Hypothalamus (tissue), 51 donors: ENCODE data around the gene ANKRD44.

Experiments used
- DNase-seq, 51 donors: peaks; one replicate each; lab custom pipeline; 2025; lab: John Stamatoyannopoulos, UW

Gene ANKRD44

GRCh38 chr2:197322724-197323720 lies 12.4 kb upstream of the ANKRD44 start:
- no peak for DNase-seq

- DNase-seq: no peak
Measured at GRCh38 chr2:197322143-197322542, 11.6 kb upstream of the ANKRD44 start.

GRCh38 chr2:197315371-197315770 lies 4.8 kb upstream of the ANKRD44 start:
- DNase-seq: no peak

DNA sequence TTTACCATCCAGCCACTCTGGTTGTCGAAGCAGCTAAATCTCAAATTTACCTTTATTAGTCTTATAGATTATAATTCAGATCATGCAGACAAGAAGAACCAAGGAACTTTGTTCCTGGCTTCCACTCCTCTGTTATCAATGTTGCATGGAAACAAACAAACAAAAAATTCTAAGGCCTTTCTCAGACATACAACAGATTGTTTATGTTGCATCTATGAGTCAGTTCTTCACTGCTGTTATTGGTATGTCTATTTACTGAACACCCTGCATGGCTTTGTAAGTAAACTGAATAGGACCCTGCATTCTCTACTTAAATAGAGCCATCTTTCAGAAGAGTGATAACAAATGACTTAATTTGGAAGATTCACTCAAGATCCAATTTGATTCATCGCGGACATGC lies 1.6 kb upstream of the ANKRD44 start:
- DNase-seq: no peak

DNA sequence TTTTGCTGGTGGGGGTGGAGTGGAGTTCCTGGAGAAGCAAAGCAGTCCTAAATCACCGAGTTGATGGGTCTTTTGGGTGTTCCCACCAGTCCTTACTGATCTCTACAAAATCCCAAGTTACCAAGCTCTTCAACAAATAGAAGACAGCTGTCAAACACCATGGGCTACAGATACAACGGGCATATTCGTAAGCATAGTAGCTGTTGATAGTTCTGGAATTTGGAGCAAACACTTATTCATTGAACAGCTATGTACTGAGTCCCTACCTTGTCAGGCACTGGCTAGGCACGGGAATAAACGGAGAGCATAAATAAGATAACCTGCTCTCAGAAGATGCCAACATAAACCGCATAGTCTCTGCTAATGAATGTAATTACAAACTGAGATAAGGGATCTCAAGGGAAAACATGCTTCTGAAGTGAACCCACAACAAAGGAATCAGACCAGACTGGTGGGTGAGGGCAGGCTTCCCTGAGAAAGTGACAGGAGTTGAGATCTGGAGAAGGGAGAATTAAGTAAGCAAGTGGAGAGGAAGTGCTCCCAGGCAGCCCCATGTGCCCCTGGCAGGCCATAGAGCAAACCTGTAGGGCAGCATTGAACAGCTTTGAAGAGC lies 947 bp upstream of the ANKRD44 start:
- DNase-seq: peak in 2 of 51 donors; percentile 3 to 37

DNA sequence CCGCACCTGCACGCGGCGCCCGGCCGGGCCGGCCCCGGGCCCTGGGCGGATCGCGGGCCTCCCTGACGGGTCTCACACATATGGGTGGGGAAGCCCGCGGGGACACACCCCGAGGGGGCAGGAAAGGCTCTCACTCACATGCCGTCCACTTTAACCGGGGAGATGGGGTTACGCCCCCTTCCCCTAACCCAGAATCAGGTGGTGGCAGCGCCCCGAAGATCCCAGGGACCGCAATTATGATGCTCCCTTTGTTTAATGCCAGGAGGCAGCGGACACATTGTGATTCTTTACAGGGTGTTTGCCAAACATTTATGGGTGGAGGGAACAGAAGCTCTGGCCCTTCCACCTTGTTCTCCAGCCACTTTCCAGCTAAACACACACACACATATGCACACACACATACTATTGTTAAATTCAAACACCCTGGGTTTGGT lies 424 bp upstream of the ANKRD44 start:
- peak in 3 of 51 donors; percentile 30 to 54 (median 48) for DNase-seq

GRCh38 chr2:197309691-197310231 lies 819 bp downstream of the ANKRD44 start:
- DNase-seq: peak in 27 of 51 donors; percentile 5 to 76 (median 35)

DNA sequence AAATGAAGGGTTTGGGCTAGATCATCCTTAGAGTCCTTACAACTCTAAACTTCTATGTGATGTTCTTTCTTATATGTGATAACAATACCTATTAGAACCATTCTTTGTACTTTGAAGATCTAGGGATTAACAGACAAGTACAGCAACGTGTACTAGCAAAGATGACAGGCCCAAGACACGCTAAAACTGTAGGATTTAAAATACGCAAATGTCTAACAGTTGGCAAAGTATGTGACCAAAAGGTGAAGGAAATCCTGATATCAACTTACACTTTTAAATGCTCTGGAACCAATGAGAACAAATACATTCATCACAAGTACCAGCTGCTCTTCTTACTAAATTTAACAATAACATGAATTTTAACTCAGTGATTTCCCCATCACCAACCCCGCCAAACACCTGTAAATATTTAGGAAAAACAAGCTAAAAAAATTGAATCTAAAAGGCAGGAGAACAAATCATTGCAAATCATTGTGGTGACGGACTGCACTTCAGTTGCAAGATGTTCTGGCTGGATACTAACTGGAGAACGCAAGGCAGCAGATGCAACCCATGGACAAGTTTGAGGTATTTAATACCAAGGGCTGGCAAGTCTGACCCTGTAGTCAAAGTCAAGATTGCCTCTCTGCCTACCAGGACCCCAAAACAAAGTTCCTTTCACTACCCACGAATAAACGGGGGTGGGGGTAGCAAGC lies 1.4 kb downstream of the ANKRD44 start:
- DNase-seq: peak in 2 of 51 donors; percentile 42 to 76

DNA sequence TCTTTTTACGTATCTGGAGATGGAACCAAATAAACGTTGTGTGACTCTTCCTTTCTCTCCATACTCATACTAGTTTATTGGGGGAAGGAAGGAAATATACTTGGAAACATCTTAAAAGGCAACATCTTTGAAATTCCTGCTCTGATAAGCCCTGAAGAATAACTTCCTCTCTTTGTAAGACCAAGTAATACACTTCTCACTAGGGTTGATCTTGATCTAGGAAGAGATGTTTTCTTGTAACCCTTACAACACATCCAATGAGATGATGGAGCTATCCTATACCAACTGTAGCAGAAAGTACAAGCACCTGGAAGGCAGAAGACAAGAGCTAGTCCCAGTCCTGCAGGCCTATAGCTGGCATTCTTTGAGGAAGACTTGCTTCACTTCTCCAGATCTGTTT lies 2.0 kb downstream of the ANKRD44 start:
- peak in 1 of 51 donors; percentile 30 for DNase-seq

DNA sequence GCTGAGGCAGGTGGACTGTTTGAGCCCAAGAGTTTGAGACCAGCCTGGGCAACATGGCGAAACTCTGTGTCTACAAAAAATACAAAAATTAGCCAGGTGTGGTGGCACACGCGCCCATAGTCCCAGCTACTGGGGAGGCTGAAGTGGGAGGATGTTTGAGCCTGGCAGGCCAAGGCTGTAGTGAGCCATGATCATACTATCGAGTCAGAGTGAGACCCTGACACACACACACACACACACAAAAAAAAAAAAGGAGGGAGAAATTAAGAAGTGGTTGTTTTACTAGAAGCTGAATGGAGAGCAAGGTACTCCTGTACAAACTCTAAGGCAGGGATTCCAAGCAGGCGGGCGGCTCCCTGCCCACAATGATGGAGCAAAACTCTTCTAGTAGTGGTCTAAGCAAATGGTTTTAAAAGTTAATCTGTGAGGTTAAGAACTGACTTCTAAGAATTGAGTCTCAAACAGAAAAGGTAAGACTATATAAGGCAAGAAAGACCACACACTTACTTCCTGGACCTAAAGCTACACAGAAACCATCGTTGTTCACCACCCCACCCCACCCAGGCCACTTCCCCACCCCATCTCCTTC lies 2.6 kb downstream of the ANKRD44 start:
- peak in 3 of 51 donors; percentile 13 to 41 (median 30) for DNase-seq

DNA sequence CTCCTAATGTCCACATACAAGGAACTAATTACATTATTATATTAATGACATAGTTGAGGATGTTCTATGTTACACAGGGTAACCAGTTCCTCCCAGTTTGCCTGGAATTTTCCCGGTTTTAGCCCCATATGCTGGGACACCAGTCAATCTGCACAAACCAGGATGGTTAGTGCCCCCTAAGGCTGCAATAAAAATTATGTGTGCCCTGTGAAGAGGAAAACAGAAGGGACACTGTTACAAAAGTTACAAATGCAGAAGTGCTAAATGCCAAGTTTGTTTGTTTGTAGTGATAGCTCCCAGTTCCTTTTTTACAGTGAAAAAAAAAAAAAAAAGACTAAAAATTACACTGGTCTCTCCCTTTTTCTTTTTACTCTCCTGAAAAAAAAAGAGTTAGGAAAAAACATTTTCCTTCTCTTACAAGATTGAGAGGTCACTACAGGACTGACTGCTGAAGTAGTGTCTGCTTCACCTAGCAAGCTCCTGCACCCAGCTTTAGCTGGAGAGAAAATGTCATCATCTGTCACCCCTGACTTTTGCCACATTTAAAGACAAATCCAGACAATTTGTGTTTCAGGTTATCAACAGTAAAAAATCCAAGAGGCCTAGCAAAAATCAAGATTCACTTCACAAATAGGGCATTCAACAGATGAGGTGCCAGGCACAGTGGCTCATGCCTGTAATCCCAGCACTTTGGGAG lies 3.2 kb downstream of the ANKRD44 start:
- peak in 3 of 51 donors; percentile 3 to 33 (median 12) for DNase-seq

DNA sequence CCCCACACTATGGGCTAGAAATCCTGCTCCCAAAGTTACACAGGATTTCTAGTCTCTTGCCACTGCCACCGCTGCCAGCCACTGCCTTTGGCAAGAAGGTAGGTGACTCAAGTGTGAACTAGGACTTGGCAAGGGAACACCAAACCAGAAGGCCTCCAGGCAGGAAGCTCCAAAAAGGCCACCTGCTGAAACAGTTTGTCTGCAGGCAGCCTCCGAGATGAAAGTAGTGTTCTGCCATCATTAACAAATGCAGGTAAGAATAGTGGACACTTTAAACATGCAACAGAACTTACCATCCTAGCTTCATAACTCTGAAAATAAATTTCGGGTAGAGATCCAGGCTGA lies 3.9 kb downstream of the ANKRD44 start:
- peak in 30 of 51 donors; percentile 8 to 57 (median 30) for DNase-seq

- DNase-seq: no peak
Measured at GRCh38 chr2:197306024-197306695, 4.4 kb downstream of the ANKRD44 start.

DNA sequence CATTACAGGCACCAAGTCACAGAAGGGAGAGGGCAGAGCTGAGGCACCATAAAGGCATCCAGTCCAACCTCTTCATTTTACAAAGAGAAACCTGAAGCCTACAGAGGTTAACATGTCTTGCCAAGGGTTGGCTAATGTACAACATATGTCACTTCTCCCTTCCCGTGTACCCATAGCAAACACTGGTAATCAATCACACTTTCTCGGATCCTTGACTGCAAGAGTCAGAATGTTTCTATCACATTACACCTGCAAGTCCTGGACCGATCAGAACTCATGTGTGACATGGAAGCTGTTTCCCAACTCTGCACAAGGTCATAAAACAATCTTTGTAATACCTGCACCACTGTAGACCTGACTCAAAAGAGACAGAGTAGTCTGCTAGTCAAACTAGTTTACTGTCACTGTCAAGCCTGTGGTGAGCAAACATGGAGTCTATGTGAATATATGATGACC lies 6.0 kb downstream of the ANKRD44 start:
- DNase-seq: no peak

DNA sequence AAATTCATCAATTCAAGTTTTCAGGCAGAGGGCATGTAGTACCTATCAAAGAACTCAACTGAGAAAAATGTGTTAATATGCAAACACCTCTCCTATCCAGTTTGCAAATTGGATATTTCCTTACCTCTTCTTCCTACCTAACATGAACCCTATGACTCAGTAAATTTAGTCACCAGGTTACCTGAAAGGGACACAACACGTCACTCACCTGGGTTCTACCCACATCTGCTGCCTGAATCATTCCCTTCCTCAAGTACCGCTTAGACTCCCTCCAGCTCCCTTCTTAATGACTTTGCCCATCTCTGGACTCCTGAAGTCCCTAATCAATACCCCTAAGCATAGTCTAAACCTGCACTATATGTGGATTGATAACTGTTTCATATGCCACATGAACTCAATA lies 10.4 kb downstream of the ANKRD44 start:
- no peak for DNase-seq

DNA sequence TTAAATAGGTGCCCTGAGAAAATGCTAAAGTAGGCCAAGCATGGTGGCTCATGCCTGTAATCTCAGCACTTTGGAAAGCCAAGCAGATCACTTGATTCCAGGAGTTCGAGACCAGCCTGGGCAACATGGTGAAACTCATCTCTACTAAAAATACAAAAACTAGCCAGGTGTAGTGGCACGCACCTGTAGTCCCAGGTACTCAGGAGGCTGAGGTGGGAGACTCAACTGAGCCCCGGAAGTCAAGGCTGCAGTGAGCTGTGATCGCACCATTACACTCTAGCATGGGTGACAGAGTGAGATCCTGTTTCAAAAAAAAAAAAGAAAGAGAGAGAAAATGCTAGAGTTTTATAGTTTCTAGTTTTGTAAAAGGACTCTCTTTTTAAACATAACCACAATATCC lies 12.0 kb downstream of the ANKRD44 start:
- DNase-seq: no peak

DNA sequence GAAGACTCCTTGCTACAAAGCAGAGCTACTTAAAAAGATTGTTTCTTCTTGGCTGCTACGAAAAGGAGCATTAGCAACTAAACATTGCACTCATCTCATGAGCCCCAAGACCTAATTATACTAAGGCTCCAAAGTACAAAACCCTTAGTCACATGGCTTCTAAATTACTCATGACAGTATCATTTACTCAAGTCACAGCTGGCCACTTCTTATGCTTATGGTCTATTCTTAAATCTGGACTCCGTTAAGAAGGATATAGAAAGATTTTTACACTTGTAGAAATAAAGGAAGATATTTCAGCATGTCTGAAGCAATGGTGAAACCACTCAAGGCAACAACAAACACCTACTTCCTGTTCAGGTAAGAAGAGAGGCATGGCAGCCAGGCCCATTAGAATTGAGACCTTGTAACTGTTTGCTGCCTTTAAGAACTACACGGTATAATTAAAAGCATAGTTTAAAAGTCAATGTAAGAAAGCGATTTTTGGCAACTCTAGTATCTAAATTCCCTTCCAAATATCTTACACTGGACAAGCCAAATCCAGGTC lies 12.7 kb downstream of the ANKRD44 start:
- DNase-seq: no peak

DNA sequence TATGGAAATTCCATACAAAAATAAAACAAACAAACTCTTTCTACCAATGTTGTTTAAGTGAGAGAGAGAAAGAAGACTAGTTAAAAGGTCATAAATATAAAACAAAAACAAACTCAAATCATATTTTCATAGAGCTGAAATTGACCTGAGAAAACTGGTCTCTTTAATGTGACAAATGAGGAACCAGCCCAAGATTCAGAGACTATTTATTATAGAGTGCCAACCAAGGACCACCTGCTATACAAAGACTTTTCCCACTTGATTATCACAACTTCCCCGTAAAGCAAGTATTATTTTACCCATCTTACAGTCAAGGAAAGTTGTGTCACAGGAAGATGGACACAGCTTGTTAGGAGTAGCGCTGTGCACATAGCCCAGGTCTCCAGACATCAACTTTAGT lies 13.3 kb downstream of the ANKRD44 start:
- no peak for DNase-seq

DNA sequence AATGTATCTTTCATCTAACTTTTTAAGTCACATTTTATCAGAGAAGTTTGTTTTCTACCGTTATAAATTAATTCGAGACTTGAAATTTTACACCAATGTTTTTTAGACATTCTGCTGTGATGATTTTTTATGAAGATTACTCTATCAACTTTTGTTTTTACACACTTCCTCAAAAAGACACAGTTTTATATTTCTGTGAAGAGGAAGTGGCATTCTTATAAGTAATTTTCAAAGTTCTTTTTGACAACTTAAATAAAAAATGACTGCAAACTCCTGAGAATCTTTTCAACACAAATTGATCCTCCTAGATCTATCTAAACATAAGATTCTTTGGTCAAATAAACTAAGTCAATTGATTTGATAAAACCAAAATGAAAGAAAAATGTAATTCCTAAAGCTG lies 13.7 kb downstream of the ANKRD44 start:
- no peak for DNase-seq
